GM19328 (cell line): ENCODE results near the gene EDN2.

Experiments used
- ATAC-seq: cut with Tn5 transposase; IDR thresholded peaks from one replicate; pipeline ENCODE4 v1.9.1; 2021; ENCODE audit warnings: mild to moderate bottlenecking, moderate library complexity; ENCODE audit not compliant: unreplicated experiment

The EDN2 gene

DNA sequence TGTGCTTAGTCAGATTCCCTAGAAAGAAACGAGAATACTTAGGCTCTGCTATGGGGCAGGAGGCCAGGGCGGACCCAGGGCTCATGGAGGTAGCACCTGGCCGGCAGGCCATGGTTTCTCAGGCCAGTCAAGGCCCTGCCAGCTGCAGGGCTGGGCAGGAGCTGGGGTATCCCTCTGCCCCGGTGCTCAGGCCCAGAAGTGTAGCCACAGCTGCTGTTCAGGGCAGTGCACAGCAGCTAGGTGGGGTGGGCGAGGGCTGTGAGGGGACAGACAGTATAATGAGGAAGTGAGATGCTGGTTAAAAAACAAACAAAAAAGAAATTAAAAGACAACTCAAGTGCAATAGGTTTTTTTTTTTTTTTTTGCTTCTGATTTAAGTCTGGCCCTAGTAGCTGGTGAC, 34.0 kb upstream of the EDN2 start:
- ATAC-seq, result no peak

DNA sequence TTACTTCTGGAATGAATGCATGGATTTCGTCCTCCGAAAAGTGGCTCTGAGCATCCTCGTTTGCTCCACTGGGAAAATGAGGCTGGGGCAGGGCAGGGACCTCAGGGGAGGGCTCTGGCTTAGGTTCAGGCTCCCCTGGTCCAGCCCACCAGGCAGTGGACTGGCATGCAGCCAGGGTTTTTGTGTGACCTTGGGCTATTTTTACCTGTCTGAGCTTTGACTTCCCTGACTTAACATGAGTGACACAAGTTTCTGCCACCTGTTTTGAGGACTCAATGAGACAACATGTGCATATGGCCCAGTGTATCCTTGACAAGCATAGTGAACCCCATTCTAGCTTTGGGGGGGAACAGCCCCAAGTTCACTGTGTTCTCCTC, 32.6 kb upstream of the EDN2 start:
- no peak for ATAC-seq

DNA sequence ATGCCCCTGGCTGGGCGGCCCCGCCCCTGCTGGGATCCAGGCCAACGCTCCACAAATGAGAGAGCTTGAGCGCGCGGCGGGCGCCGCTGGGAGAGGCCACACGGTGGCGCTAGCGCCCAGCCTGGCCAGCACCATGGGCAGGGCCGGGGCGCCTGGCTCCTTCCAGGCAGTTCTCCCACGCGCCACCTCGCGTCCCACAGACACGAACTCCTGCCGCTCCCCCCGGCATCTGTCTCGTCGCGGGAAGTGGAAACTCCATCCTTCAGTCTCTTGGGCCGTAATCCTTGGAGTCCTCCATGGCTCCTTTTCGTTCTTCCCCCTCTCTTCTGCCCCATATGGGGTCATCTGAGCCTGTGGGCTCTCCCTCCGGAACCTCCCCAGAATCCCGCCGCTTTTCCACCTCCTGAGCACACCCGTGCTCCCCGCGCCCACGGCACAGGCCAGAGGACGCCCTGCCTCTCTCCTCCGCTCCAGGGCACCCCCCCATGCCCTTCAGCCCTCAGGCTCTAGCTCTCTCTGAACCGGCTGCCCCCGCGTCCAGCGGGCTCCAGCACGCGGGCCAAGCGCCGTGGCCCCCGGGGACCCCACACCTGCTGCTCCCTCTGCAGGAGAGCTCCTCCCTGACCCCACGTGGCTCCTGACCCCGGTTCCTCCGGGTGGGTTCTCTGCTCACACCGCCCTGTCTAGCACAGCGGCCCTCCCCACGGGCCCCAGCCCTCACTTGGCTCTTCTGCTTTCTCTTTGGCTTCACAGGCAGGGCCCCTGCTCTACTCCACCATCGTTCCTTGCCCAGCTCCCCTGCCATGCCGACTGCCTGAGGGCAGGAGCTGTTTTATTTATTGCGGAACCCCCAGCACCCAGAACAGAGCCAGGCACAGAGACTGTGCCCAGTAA, 31.9 kb upstream of the EDN2 start:
- ATAC-seq, result no peak

DNA sequence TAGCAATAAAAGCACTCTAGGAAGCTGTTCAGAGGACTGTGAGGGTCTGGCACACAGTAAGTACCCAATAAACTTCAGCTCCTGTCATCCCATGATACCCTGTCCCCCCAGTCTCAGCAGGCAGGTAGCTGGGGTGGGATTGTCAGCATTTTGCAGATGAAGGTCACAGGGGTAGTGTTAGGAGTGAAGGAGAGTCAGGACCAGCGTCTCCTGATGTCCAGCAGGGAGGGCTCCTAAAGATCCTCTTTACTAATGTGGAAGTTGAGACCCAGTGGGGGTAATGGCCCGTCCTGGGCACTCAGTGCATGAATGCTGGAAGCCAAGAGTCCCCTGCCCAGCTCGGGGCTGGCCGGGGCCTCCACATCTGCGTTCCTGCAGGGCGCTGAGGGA, 31.3 kb upstream of the EDN2 start:
- no peak for ATAC-seq

DNA sequence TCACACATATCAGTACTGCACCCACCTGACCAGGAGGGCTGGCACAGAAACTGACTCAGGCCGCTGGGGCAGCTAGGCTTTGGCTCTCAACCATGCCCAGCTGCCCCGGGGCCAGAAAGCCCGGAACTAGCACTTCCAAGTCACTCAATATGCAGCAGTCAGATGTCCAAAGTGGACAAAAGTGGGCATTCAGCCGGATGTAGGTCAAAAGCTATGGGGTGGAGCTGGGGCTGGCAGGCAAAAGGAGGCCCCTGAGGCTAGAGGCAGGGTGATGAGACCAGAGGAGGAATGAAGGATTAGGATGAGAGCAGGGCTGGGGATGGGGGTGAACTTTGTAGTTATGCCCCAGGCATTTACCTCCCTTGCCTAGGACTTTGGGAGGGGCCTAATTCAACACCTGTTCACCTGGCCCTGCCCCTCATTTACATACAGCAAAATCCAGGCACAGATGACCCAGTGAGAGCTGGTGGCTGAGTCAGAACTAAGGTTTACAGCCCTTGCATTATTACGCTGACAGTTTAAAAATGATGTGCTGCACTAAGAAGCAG, 30.7 kb upstream of the EDN2 start:
- no peak for ATAC-seq

DNA sequence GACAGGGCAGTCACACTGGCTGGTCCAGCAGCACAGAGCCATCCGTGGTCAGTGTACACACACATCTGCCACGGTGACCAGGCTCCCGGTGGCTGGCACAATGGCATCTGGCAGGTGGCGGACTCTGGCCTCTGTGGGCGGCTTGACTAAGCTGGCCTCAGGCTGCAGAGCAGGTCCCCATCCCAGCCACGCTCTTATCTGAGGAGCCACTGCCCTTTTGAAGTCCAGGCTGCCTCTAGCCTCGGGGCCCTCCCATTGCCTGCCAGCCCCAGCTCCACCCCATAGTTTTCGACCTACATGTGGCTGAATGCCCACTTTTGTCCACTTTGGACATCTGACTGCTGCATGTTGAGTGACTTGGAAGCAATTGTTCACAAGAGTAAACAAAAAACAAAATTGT, 29.9 kb upstream of the EDN2 start:
- no peak for ATAC-seq

DNA sequence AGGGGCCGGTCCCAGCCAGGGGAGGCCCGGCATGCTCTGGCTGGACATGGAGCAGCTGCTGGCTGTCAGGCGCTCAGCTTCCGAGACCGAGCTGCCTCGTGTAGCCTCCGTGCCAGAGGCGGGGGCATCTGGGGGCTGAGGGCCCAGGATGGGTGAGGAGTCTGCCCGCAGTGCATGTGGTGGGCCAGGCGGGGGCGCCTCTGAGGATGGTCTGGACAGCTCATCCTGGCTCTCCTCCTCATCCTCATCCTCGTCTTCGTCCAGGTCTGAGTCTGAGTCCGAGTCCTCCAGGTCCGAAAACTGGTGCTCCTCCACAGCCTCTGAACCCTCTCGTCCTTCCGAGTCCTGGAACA, 28.9 kb upstream of the EDN2 start:
- ATAC-seq, result no peak

DNA sequence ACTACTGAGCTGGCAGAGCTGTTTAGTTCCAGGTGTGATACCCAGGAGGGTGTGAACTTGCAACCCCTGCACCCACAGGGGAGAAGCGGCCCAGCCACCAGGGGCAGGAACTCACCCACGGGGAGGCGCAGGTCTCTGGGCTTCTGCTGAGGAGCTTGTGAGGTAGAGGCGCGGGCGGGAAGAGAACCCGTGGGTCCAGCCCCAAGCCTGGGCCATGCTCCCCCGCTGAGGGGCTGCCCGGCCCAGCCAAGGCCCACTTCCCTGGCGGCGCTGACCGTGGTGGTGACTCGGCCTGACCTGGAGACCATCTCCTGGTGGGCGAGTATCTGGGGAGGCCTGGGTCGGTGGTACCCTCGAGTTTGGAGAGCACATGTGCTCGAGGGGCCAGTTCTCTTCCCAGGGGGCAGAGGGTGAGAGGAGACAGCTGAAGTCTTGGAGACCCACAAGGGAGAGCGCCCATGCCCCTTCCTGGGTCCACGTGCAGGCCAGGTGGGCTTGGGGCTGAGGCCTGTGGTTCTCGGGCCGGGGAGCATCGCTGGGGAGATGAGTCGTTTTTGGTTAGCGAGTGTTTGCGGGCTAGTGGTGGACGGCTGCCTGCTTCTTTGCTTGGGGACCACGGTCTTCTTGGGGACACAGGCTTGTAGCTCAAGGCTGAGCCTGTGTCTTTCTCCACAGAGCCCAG, 28.4 kb upstream of the EDN2 start:
- ATAC-seq, result no peak

DNA sequence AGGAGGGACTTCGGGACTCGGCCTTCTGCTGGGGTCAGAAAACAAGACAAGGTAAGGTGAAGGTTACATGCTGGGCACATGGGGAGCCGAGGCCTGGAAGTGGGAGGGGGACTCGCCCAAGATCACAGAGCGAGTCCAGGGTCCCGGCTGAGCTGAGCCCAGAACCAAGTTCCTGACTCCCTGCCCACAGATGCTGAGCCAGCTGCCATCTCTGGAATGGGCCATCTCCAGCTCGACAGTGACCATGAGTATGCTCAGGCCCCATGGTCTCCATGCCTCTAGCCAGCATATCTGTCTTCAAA, 26.7 kb upstream of the EDN2 start:
- ATAC-seq, result no peak

DNA sequence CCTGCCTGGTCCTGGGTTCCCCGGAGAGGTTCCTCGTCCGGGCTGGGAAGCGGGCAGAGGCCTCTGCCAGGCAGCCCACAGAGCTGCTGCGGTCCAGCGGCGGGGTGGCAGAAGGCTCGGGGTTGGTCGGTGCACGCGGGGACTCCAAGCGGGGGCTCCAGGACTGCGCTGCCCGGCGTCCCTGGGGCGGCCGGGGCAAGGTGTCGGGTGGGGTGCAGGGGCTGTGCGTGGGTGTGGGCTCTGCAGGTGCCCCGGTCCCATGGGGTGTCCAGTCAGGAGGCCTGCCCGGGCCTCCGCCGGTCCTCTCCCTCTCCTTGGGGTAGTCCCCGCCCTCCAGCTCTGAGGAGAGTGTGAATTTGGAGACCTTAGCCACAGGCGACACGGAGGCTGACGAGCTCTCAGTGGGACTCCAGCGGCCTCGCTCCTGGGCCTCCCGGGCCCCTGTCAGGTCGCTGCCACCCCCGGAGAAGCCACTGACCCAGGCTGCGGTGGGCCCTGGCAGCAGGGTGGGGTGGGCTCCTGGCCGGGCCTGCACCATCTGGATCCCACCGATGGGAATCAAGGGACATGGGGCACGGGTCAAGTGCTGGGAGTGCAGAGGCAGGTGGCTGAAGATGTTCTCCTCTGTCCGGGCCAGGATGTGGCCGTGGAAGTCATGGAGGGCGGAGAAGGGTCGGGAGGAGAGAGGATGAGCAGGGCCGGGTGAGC, 26.2 kb upstream of the EDN2 start:
- ATAC-seq, result no peak

DNA sequence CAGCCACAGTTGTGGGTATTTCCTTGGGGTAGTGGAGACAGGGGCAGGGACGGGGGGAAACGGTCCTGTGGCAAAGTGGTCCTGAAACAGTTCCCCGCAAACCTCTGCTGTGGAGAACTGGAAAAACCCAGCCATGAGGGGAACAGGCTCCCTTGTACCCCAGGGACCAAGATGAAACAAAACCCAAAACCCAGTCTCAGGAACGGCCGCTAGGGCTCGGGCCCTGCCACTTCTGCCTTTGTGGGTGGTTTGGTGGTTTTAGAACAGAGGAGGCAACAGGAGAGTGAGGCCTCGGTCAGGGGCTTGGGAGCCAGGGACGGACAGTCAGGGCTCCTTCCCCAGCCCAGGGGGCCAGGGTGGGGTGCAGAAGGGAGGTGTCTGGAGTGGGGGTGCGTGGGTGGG, 24.8 kb upstream of the EDN2 start:
- ATAC-seq, result no peak

DNA sequence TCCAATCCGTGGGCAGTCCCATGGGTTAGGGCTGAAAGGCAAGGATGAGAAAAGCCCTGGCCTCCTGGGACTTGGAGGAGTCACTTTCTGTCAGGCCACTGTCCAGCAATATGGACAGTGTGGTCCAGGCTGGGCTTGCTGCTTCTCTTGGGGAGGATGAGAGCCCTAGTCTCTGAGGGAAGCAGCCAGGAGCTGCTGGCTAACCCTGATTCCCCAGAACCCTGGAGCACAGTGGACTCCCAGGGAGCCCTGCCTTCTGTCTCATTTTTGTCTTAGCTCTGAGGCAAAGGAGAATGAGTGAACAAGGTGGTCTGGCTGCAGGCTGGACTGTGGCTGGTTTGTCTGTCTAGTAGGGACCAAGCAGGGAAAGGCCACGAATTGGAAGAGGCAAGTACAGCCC, 23.8 kb upstream of the EDN2 start:
- ATAC-seq, result no peak

DNA sequence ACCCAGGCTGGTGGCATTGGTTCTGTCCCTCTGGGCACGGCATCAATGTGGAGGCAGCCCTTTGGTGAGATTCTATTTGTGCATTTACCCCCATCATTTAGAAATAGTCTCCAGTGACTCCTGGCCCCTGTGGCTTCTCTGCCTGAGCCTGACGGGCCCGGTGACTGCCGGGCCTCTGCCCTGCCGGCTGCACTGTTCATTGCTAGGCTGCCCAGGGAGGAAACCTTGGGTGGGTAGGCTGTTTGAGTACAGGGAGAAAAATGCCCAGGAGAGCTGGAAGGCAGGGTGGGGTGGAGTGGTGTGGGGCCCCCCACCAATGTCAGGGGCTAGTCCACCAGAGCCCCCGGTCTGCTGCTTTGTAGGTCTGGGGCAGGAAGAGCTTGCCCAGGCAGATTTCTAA, 23.4 kb upstream of the EDN2 start:
- no peak for ATAC-seq

DNA sequence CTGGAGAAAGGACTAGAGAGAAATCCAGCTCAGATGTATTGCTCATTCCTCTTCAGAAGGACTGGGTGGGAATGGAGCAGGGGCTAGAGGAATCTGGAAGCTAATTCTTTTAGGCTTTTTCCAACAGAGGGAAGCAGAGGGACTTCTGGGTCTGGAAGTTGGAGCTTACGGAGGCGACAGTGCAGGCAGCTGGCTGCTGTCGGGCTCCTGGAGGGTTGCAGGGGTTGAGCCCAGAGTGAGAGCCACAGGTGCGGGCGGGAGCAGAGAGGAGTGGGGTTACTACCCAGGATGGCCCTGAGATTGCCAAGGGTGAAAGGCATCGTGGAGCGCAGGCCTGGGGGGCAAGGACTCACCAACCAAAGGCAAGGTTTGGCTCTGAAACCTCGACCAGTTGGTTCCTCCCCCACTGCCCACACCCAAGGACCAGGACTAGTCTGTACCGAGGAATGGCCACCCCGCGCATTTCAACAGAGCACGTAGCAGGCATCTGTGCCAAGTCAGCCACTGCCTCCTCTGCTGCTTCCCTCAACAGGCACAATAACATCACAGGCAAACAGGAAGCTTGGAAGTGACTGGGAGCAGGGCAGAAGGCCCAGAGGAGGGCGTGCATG, 22.7 kb upstream of the EDN2 start:
- ATAC-seq, result no peak

DNA sequence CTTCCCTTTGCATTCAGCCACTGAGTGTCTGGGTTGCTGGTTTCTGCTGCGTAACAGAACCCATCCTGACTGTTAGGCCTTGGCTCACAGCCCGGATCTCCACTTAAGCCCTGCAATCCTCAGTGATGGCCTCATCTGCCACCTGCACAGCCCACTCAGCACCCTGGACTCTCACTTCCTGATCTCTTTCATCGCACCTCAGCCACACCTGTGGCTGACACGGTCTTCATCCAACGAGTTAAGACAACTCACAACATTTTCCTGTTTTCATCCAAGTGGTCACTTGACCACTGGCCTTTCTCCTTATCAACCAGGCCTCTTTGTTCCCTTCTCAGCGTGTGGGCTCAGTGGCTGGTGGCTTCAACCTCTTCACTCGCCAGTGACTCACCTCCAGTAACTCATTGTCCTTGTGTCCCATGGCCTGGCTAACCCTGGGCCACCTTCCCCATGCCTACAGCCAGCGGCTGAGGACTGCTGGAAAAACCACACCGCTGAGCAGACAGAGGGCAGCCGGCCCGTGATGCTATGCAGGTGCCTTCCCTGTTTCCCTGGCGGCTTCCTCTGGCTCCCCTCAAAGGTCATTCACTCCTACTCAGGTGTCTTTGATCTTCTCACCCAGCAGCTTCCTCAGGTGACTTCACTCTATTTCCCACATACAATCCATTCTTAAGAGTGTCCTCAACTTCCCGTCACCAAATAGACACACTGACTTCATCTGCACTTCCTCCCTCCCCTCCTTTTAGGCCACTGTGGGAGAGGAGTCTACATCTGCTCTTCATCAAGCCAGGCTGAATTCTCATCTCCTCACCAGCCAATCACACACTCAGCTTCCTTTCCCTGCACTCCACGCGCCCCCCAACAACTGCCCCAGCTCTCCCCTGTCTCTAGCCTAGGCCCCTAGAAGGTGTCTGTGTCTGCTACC, 19.9 kb upstream of the EDN2 start:
- ATAC-seq, result no peak

DNA sequence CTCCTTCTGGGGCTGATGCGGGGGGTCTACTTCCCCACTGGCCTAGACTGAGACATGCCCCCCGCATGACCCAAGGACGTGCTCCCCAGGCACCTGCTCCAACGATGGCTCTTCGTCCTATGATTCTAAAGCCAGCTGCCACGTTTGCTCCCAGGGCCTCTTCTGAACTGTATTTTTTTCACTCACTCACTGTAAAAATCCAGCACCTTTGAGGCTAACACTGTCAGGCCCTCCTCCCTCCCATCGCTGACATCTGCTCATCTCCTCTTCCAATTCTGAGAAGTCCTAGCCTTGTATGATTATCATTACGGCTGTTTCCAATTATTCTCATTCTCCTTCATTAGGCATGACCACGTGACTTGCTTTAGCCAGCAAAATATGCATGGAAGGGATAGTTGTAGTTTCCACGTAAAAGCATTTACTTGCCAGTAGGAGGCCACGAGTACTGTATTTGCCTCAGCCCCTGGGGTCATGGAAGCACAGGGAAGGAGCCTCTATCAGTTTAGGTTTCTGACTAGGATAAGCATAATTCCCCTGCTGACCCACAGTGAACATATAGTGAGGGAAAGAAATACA, 19.1 kb upstream of the EDN2 start:
- no peak for ATAC-seq

DNA sequence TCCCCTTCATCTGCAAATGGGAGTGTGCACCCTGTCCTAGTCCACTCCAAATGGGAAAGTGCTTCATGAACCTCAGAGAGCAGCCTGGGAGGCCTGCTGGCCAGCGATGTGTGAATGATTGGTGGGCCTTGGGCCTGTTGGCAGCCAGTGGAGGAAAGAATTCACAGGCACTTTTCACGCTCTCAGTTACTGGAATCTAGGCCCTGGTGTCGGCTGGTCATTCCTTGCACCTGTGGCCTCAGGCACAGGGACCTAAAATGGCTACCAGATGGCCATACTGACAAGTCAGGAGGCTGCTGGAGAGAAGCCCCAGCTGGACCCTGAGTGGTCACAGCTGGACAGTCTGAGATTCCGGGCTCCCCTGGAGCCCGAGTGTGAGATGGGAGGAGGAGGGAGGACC, 18.4 kb upstream of the EDN2 start:
- no peak for ATAC-seq

DNA sequence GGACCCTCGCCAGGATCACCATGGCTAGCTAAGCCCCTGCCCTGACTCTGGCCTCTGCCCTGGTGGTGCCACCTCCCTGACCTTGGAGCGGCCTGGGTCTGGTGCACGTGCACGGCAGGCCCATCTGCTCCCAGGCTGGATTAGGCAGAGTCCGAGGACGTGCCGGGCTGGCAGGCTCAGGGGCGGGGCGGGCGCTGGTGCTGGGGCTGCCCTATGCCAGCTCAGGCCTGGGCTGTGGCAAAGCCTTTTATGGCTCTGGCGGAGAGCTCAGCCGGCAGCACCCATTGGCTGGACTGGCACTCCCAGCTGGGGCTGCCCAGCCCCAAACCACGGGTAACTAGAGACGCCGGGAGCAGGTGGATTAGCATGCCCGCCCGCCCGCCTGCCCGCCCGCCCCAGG, 17.1 kb upstream of the EDN2 start:
- ATAC-seq, result no peak

DNA sequence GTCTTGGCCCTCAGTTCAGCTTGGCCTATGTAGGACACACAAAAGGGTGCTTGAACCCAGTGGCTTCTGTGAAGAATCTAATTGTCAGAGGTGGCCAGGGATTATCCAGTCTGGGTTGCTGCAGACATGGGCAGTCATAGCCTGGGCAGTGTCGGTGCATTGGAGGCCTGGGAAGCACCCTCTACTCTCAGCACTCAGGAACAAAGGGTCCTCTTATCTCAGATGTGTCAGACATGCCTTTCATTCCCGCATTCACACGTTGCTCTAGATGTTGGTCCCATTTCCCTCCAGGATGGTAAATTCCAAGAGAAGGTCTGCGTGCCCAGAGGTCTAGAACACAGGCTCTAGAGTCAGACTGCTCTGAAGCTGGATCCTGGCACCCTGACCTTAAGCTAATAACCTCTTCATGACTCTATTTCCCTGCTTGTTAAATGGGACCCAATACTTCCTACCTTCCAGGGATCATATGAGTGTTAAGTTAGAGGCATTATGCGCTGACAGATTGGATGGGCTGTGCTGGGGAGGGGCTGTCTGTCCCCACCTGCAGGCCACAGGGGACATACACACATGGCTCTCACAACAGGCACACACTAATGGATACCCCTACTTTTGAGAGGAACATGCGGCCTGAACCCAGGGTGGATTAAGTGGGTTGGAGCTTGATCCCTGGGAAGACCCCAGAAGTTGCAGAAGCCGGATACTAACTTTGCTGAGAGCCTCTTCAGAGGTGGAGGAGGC, 16.5 kb upstream of the EDN2 start:
- ATAC-seq, result no peak
